Measurements from ENCODE around the gene FADS6. TPM values are rescaled to one million over a fixed set of nuclear protein-coding genes. Genes with fewer than 3 reads are reported as not detected.
"Not testable (repeated sequence)": the region's sequence is repeated elsewhere in the genome, so short reads cannot be mapped to it uniquely, and the experiment has no call there.

The FADS6 gene
- total and polyA plus RNA-seq, 3 donors from 2014 or later = 0.95 to 2.0 (median 1.4) TPM

GRCh38 chr17:74918906-74919305 lies 25.5 kb upstream of the FADS6 start:
- peaks cover 15% of the 10 kb centered on the region for H3K4me1 ChIP-seq
- no peaks in the 10 kb centered on the region for H3K27me3 ChIP-seq
- no peak overlapping the region for H3K27ac ChIP-seq
- no peaks in the 10 kb centered on the region for H3K9me3 ChIP-seq
- H3K4me3 ChIP-seq = no peak overlapping the region
- intact Hi-C loops (cut with DNase I; ENCODE audit: low total_unique reads) = no loop called here
- 68 to 74% methylated on average over 5 of the region's 5 CpGs for WGBS, 2 donors
- no peaks in the 10 kb centered on the region for H3K36me3 ChIP-seq (ENCODE audit: low read depth, missing control alignments)
- TF ChIP-seq POLR2A (IDR thresholded peaks at IDR 0.05) (no peak), CTCF (IDR thresholded peaks at IDR 0.05) (no peak)
- no peak for DNase-seq

GRCh38 chr17:74917430-74917829 lies 24.0 kb upstream of the FADS6 start:
- TF ChIP-seq CTCF (IDR thresholded peaks at IDR 0.05) = no peak
- TF ChIP-seq POLR2A (IDR thresholded peaks at IDR 0.05) = no peak
- H3K4me1 ChIP-seq = peaks cover 4% of the 10 kb centered on the region
- H3K4me3 ChIP-seq = no peak overlapping the region
- no peak overlapping the region for H3K27ac ChIP-seq
- no peaks in the 10 kb centered on the region for H3K9me3 ChIP-seq
- no peak for DNase-seq
- 51 to 68% methylated on average over 5 to 10 of the region's 10 CpGs for WGBS, 2 donors
- H3K27me3 ChIP-seq = no peaks in the 10 kb centered on the region
- H3K36me3 ChIP-seq (ENCODE audit: low read depth, missing control alignments) = no peaks in the 10 kb centered on the region
- intact Hi-C loops (cut with DNase I; ENCODE audit: low total_unique reads) = no loop called here

GRCh38 chr17:74916851-74917199 lies 23.4 kb upstream of the FADS6 start:
- no peaks in the 10 kb centered on the region for H3K36me3 ChIP-seq (ENCODE audit: low read depth, missing control alignments)
- H3K27ac ChIP-seq = no peak overlapping the region
- H3K9me3 ChIP-seq = no peaks in the 10 kb centered on the region
- intact Hi-C loops (cut with DNase I; ENCODE audit: low total_unique reads) = no loop called here
- peaks cover 4% of the 10 kb centered on the region for H3K4me1 ChIP-seq
- DNase-seq = no peak
- no peaks in the 10 kb centered on the region for H3K27me3 ChIP-seq
- no peak for TF ChIP-seq CTCF (IDR thresholded peaks at IDR 0.05)
- TF ChIP-seq POLR2A (IDR thresholded peaks at IDR 0.05) = no peak
- no peak overlapping the region for H3K4me3 ChIP-seq
- 91 to 92% methylated on average over 11 of the region's 11 CpGs for WGBS, 2 donors

- DNase-seq = no peak
- Histone ChIP-seq H3K9me3 (no peaks in the 10 kb centered on the region), H3K36me3 (ENCODE audit: low read depth, missing control alignments) (no peaks in the 10 kb centered on the region), H3K4me3 (no peak overlapping the region), H3K27ac (no peak overlapping the region), H3K27me3 (no peaks in the 10 kb centered on the region), H3K4me1 (peaks cover 4% of the 10 kb centered on the region)
- TF ChIP-seq POLR2A (IDR thresholded peaks at IDR 0.05) (no peak), CTCF (IDR thresholded peaks at IDR 0.05) (no peak)
- intact Hi-C loops (cut with DNase I; ENCODE audit: low total_unique reads) = no loop called here
- WGBS, 2 donors = 88% methylated on average over 13 of the region's 13 CpGs
Measured at GRCh38 chr17:74916136-74916850, 22.9 kb upstream of the FADS6 start.

GRCh38 chr17:74911423-74911822 lies 18.0 kb upstream of the FADS6 start:
- H3K4me1 ChIP-seq; H3K27ac ChIP-seq; H3K4me3 ChIP-seq; H3K36me3 ChIP-seq (ENCODE audit: low read depth, missing control alignments); H3K9me3 ChIP-seq; intact Hi-C loops (cut with DNase I; ENCODE audit: low total_unique reads); DNase-seq; H3K27me3 ChIP-seq: not testable (repeated sequence)
- WGBS, 2 donors = 67 to 81% methylated on average over 8 of the region's 8 CpGs

GRCh38 chr17:74909097-74909496 lies 15.7 kb upstream of the FADS6 start:
- DNase-seq; H3K27ac ChIP-seq; H3K4me3 ChIP-seq; H3K9me3 ChIP-seq; H3K27me3 ChIP-seq; intact Hi-C loops (cut with DNase I; ENCODE audit: low total_unique reads); H3K4me1 ChIP-seq; H3K36me3 ChIP-seq (ENCODE audit: low read depth, missing control alignments): not testable (repeated sequence)
- 74 to 77% methylated on average over 4 of the region's 4 CpGs for WGBS, 2 donors
